ENCODE data around the gene EVL.

The EVL gene

DNA sequence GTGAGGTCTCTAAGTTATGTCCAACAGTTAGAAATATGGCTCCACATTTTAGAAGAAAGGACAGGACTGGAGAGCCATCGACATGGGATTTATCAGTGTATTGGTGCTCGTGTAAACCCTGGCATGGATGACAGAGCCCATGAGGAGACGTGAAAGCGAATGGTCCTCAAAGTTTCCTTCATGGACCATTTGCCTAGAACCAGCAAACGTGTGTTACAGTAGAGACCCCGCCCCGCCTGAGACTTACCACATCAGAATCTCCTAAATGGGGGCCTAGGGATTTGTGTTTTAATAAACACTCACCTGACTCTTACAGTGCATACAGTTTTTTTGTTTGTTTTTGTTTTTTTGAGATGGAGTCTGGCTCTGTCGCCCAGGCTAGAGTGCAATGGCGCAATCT, 12.2 kb downstream of the EVL start:
- H3K4me3 ChIP-seq (replicated peaks; ENCODE audit: low read depth, low read length): no peak overlapping the region
- DNase-seq (ENCODE audit: extremely low read depth, insufficient read length): no peak
- no peaks in the 10 kb centered on the region for H3K27me3 ChIP-seq (replicated peaks; ENCODE audit: control insufficient read depth, insufficient read depth, low read length)
- peaks cover 27% of the 10 kb centered on the region for H3K36me3 ChIP-seq (ENCODE audit: control insufficient read depth, insufficient read depth, low read length)
- TF ChIP-seq, protein P1, sequence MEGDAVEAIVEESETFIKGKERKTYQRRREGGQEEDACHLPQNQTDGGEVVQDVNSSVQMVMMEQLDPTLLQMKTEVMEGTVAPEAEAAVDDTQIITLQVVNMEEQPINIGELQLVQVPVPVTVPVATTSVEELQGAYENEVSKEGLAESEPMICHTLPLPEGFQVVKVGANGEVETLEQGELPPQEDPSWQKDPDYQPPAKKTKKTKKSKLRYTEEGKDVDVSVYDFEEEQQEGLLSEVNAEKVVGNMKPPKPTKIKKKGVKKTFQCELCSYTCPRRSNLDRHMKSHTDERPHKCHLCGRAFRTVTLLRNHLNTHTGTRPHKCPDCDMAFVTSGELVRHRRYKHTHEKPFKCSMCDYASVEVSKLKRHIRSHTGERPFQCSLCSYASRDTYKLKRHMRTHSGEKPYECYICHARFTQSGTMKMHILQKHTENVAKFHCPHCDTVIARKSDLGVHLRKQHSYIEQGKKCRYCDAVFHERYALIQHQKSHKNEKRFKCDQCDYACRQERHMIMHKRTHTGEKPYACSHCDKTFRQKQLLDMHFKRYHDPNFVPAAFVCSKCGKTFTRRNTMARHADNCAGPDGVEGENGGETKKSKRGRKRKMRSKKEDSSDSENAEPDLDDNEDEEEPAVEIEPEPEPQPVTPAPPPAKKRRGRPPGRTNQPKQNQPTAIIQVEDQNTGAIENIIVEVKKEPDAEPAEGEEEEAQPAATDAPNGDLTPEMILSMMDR (IDR thresholded peaks at IDR 0.05; ENCODE audit: insufficient read depth, low read length, poor library complexity, severe bottlenecking): no peak

DNA sequence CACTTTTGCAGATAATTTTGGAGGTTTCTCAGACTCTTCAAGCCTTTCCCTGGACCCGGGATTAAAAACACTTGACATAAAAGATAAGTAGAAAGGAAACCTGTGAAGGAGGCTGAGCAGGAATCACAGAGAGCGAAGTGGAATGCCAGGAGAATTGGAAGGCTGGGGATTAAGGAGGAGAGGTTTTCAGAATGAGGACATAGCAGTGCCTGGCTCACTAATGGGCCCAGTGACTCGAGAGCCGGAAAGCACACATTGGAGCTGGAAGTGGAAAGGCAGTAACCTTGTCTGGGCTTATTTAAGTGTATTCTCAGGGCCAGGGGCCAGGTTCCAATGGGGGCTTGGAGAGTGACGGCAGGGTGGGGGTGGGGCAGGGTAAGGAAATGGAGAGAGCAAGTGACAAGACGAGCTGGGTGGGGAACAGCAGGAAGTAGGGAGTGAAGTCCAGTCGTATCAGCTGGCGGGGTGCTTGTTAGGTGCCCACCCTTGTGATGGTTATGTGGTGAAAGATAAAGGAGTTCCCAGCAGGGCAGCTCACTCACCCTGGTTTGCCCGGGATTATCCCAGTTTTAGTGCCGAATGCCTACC, 13.1 kb downstream of the EVL start:
- no peak for DNase-seq (ENCODE audit: extremely low read depth, insufficient read length)
- H3K27me3 ChIP-seq (replicated peaks; ENCODE audit: control insufficient read depth, insufficient read depth, low read length): no peaks in the 10 kb centered on the region
- no peak overlapping the region for H3K4me3 ChIP-seq (replicated peaks; ENCODE audit: low read depth, low read length)
- TF ChIP-seq, protein P1 (IDR thresholded peaks at IDR 0.05; ENCODE audit: insufficient read depth, low read length, poor library complexity, severe bottlenecking): no peak
- H3K36me3 ChIP-seq (ENCODE audit: control insufficient read depth, insufficient read depth, low read length): peaks cover 30% of the 10 kb centered on the region

DNA sequence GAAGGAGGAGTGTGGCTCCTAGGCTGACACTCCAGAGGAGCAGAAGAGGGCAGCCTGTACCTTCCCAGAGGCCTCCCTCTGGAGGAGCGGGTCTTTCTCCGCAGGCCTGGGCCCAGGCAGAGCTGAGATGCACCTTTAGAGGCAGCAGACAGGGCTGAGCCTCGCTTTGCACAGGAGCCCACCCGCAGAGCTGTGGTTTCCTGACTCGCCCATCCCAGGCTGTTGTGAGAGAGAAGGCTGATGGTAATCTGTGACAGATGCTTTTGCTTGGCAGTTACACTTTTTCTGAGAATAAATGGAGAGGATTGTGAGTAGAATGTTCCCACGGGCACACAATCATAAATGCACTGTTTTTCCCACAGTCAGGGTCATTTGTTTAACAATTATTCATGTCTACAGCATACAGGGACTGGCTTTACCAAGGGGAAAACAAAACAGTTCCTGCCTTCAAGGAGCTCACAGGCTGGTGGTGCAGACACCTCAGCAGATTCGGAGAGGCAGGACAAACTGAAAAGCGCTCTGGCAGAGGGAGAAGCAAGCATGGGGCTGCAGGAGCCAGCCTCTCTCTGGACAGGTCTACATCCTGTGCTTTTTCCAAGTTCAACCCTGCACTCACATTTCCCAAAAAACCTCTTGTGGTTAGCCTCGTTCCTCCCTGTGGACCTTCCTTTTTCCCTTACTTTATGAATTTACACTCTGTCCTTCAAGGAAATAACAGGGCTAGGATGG, 13.9 kb downstream of the EVL start:
- H3K27me3 ChIP-seq (replicated peaks; ENCODE audit: control insufficient read depth, insufficient read depth, low read length): no peaks in the 10 kb centered on the region
- no peak overlapping the region for H3K4me3 ChIP-seq (replicated peaks; ENCODE audit: low read depth, low read length)
- H3K36me3 ChIP-seq (ENCODE audit: control insufficient read depth, insufficient read depth, low read length): peaks cover 32% of the 10 kb centered on the region
- TF ChIP-seq, protein P1 (IDR thresholded peaks at IDR 0.05; ENCODE audit: insufficient read depth, low read length, poor library complexity, severe bottlenecking): no peak
- DNase-seq (ENCODE audit: extremely low read depth, insufficient read length): no peak

DNA sequence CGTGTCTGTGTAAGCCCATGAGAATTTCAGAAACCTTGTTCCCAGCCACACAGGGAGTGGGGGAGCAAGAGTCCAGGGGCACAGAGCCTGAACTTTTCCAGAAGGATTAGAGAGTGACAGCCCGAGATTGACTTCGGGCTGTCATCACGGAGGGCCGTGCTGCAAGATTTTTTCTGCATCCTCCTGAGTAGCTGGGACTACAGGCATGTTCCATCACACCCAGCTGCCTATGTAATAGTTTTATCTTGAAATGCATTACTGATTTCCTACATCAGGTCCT, 14.4 kb downstream of the EVL start:
- DNase-seq (ENCODE audit: extremely low read depth, insufficient read length): no peak
- no peak overlapping the region for H3K4me3 ChIP-seq (replicated peaks; ENCODE audit: low read depth, low read length)
- TF ChIP-seq, protein P1 (IDR thresholded peaks at IDR 0.05; ENCODE audit: insufficient read depth, low read length, poor library complexity, severe bottlenecking): no peak

DNA sequence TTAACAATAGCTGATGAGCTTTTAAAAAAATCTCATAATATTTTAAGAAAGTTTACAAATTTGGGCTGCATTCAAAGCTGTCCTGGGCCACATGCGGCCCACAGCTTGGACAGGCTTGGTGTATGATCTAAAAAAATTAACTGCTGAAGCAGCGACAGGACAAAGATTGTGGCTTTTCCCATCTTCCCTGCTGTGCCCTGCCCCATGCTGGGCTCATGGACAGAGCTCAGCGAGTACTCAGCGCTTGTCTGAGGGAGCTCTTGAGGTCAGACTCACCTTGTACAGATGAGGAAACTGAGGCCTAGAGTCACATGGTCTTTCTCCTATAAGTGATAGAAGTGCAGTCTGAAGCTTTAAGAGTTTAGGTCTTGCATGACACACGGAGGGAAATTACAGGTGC, 15.0 kb downstream of the EVL start:
- no peak for DNase-seq (ENCODE audit: extremely low read depth, insufficient read length)
- Histone ChIP-seq H3K27me3 (replicated peaks; ENCODE audit: control insufficient read depth, insufficient read depth, low read length) (no peaks in the 10 kb centered on the region), H3K4me3 (replicated peaks; ENCODE audit: low read depth, low read length) (no peak overlapping the region), H3K36me3 (ENCODE audit: control insufficient read depth, insufficient read depth, low read length) (peaks cover 28% of the 10 kb centered on the region)
- TF ChIP-seq, protein P1 (IDR thresholded peaks at IDR 0.05; ENCODE audit: insufficient read depth, low read length, poor library complexity, severe bottlenecking): no peak

More for the DNA sequence above, 14.4 kb downstream of the EVL start:
- H3K36me3 ChIP-seq (ENCODE audit: control insufficient read depth, insufficient read depth, low read length): peaks cover 32% of the 10 kb centered on the region
- H3K27me3 ChIP-seq (replicated peaks; ENCODE audit: control insufficient read depth, insufficient read depth, low read length): no peaks in the 10 kb centered on the region
